NCI-H1048 (cell line): ENCODE measurements around the gene EGF.

Experiments used
- DNase-seq: peaks from one replicate; lab custom pipeline; 2025; lab: John Stamatoyannopoulos, UW

EGF gene

GRCh38 chr4:109959195-109959594, 46.5 kb downstream of the EGF start:
- DNase-seq = no peak

GRCh38 chr4:109962401-109962800, 49.7 kb downstream of the EGF start:
- no peak for DNase-seq

GRCh38 chr4:109966891-109967481, 54.3 kb downstream of the EGF start:
- no peak for DNase-seq

GRCh38 chr4:109967798-109968520, 55.3 kb downstream of the EGF start:
- no peak for DNase-seq

GRCh38 chr4:109969087-109969486, 56.4 kb downstream of the EGF start:
- DNase-seq = no peak

GRCh38 chr4:109969919-109970318, 57.2 kb downstream of the EGF start:
- no peak for DNase-seq

- no peak for DNase-seq
Measured at GRCh38 chr4:109972786-109973528, 60.3 kb downstream of the EGF start.

- no peak for DNase-seq
Measured at GRCh38 chr4:109973529-109973905, 60.8 kb downstream of the EGF start.

GRCh38 chr4:109976189-109976588, 63.5 kb downstream of the EGF start:
- no peak for DNase-seq

GRCh38 chr4:109977854-109978501, 65.3 kb downstream of the EGF start:
- DNase-seq = no peak

- DNase-seq = no peak
Measured at GRCh38 chr4:109978704-109979454, 66.2 kb downstream of the EGF start.

- no peak for DNase-seq
Measured at GRCh38 chr4:109979920-109980717, 67.4 kb downstream of the EGF start.

GRCh38 chr4:109981936-109982335, 69.3 kb downstream of the EGF start:
- DNase-seq = no peak

GRCh38 chr4:109982521-109982920, 69.8 kb downstream of the EGF start:
- no peak for DNase-seq

GRCh38 chr4:109985993-109986974, 73.6 kb downstream of the EGF start:
- DNase-seq = no peak

GRCh38 chr4:109989044-109989443, 76.4 kb downstream of the EGF start:
- DNase-seq = no peak

- DNase-seq = no peak
Measured at GRCh38 chr4:109989618-109990017, 76.9 kb downstream of the EGF start.

- DNase-seq = no peak
Measured at GRCh38 chr4:109990261-109991257, 77.9 kb downstream of the EGF start.

GRCh38 chr4:109993116-109993515, 80.4 kb downstream of the EGF start:
- no peak for DNase-seq
